Activated naive CD4-positive, alpha-beta T cell treated with anti-CD3 and anti-CD28 coated beads, Interleukin-2, amount 10 ng/mL, durations not matched to agents 7 days and 5 days (primary cell): ENCODE data around the gene SEC24C.

Experiments used
- CTCF ChIA-PET: fragments of 350-600 bp; sonication (Branson Sonifier 250); formaldehyde crosslinking; loops from one replicate; lab custom pipeline; 2021; ENCODE audit warnings: antibody characterized with exemption; lab: Charles Lee
- DNase-seq: peaks from one replicate; pipeline ENCODE4 v3.0.0-alpha.2; 2020
- H3K27ac Mint-ChIP-seq: one replicate; pipeline ENCODE4 v1.8.0; 2021; ENCODE audit warnings: mild to moderate bottlenecking, moderate library complexity, mixed read lengths
- H3K27me3 Mint-ChIP-seq: one replicate; pipeline ENCODE4 v1.8.0; 2021; ENCODE audit warnings: mild to moderate bottlenecking, mixed read lengths
- H3K36me3 Mint-ChIP-seq: one replicate; pipeline ENCODE4 v1.8.0; 2021; ENCODE audit warnings: mixed read lengths
- H3K4me1 Mint-ChIP-seq: one replicate; pipeline ENCODE4 v1.8.0; 2021; ENCODE audit warnings: mixed read lengths
- H3K4me3 Mint-ChIP-seq: one replicate; pipeline ENCODE4 v1.8.0; 2021; ENCODE audit warnings: mild to moderate bottlenecking, moderate library complexity, mixed read lengths
- H3K9me3 Mint-ChIP-seq: one replicate; pipeline ENCODE4 v1.8.0; 2021; ENCODE audit warnings: mixed read lengths

Gene SEC24C

GRCh38 chr10:73744664-73744975, 448 bp downstream of the SEC24C start:
- peaks cover 42% of the 10 kb centered on the region for H3K4me1 Mint-ChIP-seq
- H3K4me3 Mint-ChIP-seq, result peak overlapping the region; percentile 95
- peak overlapping the region; percentile 99 for H3K27ac Mint-ChIP-seq
- CTCF ChIA-PET, result no interaction called here
- H3K27me3 Mint-ChIP-seq, result no peaks in the 10 kb centered on the region
- H3K9me3 Mint-ChIP-seq, result no peaks in the 10 kb centered on the region
- H3K36me3 Mint-ChIP-seq, result peaks cover 20% of the 10 kb centered on the region
- peak; percentile 77 for DNase-seq

- CTCF ChIA-PET, result no interaction called here
- Mint-ChIP-seq H3K9me3 (no peaks in the 10 kb centered on the region), H3K36me3 (peaks cover 34% of the 10 kb centered on the region), H3K27me3 (no peaks in the 10 kb centered on the region), H3K4me3 (peak overlapping the region; percentile 58), H3K27ac (no peak overlapping the region), H3K4me1 (peaks cover 50% of the 10 kb centered on the region)
- DNase-seq, result no peak
Measured at GRCh38 chr10:73746721-73747120, 2.5 kb downstream of the SEC24C start.

GRCh38 chr10:73750819-73751218, 6.6 kb downstream of the SEC24C start:
- Mint-ChIP-seq H3K36me3 (peaks cover 52% of the 10 kb centered on the region), H3K27me3 (no peaks in the 10 kb centered on the region), H3K4me1 (peaks cover 41% of the 10 kb centered on the region), H3K4me3 (no peak overlapping the region), H3K9me3 (no peaks in the 10 kb centered on the region), H3K27ac (no peak overlapping the region)
- CTCF ChIA-PET, result no interaction called here
- no peak for DNase-seq

- Mint-ChIP-seq H3K27ac (no peak overlapping the region), H3K4me1 (peaks cover 58% of the 10 kb centered on the region), H3K9me3 (no peaks in the 10 kb centered on the region), H3K27me3 (no peaks in the 10 kb centered on the region), H3K36me3 (peaks cover 53% of the 10 kb centered on the region), H3K4me3 (no peak overlapping the region)
- CTCF ChIA-PET, result no interaction called here
- DNase-seq, result no peak
Measured at GRCh38 chr10:73756183-73756582, 12.0 kb downstream of the SEC24C start.

GRCh38 chr10:73758704-73759511, 14.7 kb downstream of the SEC24C start:
- Mint-ChIP-seq H3K27me3 (no peaks in the 10 kb centered on the region), H3K9me3 (no peaks in the 10 kb centered on the region), H3K4me3 (no peak overlapping the region), H3K4me1 (peaks cover 57% of the 10 kb centered on the region), H3K36me3 (peaks cover 57% of the 10 kb centered on the region), H3K27ac (peak overlapping the region; percentile 91)
- DNase-seq, result no peak
- CTCF ChIA-PET, result interaction anchor here (0.7 to 3.3 kb wide), 4 partner anchors 10 to 230 kb away, joined by 3 to 20 read pairs (median 3); partner anchors contain the start of gene ZSWIM8

GRCh38 chr10:73759512-73760115, 15.4 kb downstream of the SEC24C start:
- CTCF ChIA-PET, result interaction anchor here (0.9 to 3.3 kb wide), 3 partner anchors 10 to 119 kb away, joined by 3 to 20 read pairs (median 3); partner anchors contain the start of gene ZSWIM8
- Mint-ChIP-seq H3K9me3 (no peaks in the 10 kb centered on the region), H3K4me3 (no peak overlapping the region), H3K36me3 (peaks cover 56% of the 10 kb centered on the region), H3K27ac (peak overlapping the region; percentile 91), H3K4me1 (peaks cover 57% of the 10 kb centered on the region), H3K27me3 (no peaks in the 10 kb centered on the region)
- peak; percentile 58 for DNase-seq

- Mint-ChIP-seq H3K4me1 (peaks cover 61% of the 10 kb centered on the region), H3K36me3 (peaks cover 66% of the 10 kb centered on the region), H3K27ac (no peak overlapping the region), H3K4me3 (no peak overlapping the region), H3K27me3 (no peaks in the 10 kb centered on the region), H3K9me3 (no peaks in the 10 kb centered on the region)
- CTCF ChIA-PET, result no interaction called here
- DNase-seq, result no peak
Measured at GRCh38 chr10:73761781-73762180, 17.6 kb downstream of the SEC24C start.

GRCh38 chr10:73762915-73763314, 18.7 kb downstream of the SEC24C start:
- Mint-ChIP-seq H3K27me3 (no peaks in the 10 kb centered on the region), H3K27ac (peak overlapping the region; percentile 7), H3K9me3 (no peaks in the 10 kb centered on the region), H3K4me1 (peaks cover 61% of the 10 kb centered on the region), H3K4me3 (no peak overlapping the region), H3K36me3 (peaks cover 72% of the 10 kb centered on the region)
- DNase-seq, result no peak
- CTCF ChIA-PET, result interaction anchor here (0.5 to 1.4 kb wide), 2 partner anchors 12 to 32 kb away, joined by 3 to 4 read pairs; no protein-coding TSS in a partner anchor

- Mint-ChIP-seq H3K36me3 (peaks cover 72% of the 10 kb centered on the region), H3K4me1 (peaks cover 58% of the 10 kb centered on the region), H3K27ac (no peak overlapping the region), H3K27me3 (no peaks in the 10 kb centered on the region), H3K4me3 (no peak overlapping the region), H3K9me3 (no peaks in the 10 kb centered on the region)
- CTCF ChIA-PET, result interaction anchor here (0.5 to 1.4 kb wide), 2 partner anchors 11 to 33 kb away, joined by 3 to 4 read pairs; no protein-coding TSS in a partner anchor
- no peak for DNase-seq
Measured at GRCh38 chr10:73763343-73763742, 19.2 kb downstream of the SEC24C start.

- CTCF ChIA-PET, result no interaction called here
- Mint-ChIP-seq H3K27me3 (no peaks in the 10 kb centered on the region), H3K9me3 (no peaks in the 10 kb centered on the region), H3K4me1 (peaks cover 56% of the 10 kb centered on the region), H3K27ac (no peak overlapping the region), H3K36me3 (peaks cover 77% of the 10 kb centered on the region), H3K4me3 (no peak overlapping the region)
- DNase-seq, result no peak
Measured at GRCh38 chr10:73765066-73765465, 20.9 kb downstream of the SEC24C start.

GRCh38 chr10:73768881-73769280, 24.7 kb downstream of the SEC24C start:
- DNase-seq, result peak; percentile 84
- Mint-ChIP-seq H3K9me3 (no peaks in the 10 kb centered on the region), H3K4me1 (peaks cover 55% of the 10 kb centered on the region), H3K4me3 (no peak overlapping the region), H3K27me3 (peaks cover 7% of the 10 kb centered on the region), H3K36me3 (peaks cover 70% of the 10 kb centered on the region), H3K27ac (peak overlapping the region; percentile 67)
- CTCF ChIA-PET, result interaction anchor here (0.7 to 2.5 kb wide), 8 partner anchors 9 to 246 kb away, joined by 3 to 20 read pairs (median 5); partner anchors contain the start of genes CHCHD1 and SEC24C

GRCh38 chr10:73769396-73769795, 25.2 kb downstream of the SEC24C start:
- Mint-ChIP-seq H3K27me3 (peaks cover 7% of the 10 kb centered on the region), H3K27ac (peak overlapping the region; percentile 67), H3K36me3 (peaks cover 73% of the 10 kb centered on the region), H3K9me3 (no peaks in the 10 kb centered on the region), H3K4me1 (peaks cover 59% of the 10 kb centered on the region), H3K4me3 (no peak overlapping the region)
- no peak for DNase-seq
- CTCF ChIA-PET, result interaction anchor here (0.7 to 2.5 kb wide), 7 partner anchors 11 to 246 kb away, joined by 3 to 20 read pairs (median 5); partner anchors contain the start of gene SEC24C

GRCh38 chr10:73771722-73772280, 27.6 kb downstream of the SEC24C start:
- Mint-ChIP-seq H3K9me3 (no peaks in the 10 kb centered on the region), H3K4me1 (peaks cover 68% of the 10 kb centered on the region), H3K4me3 (peak overlapping the region; percentile 97), H3K36me3 (peaks cover 68% of the 10 kb centered on the region), H3K27me3 (peaks cover 7% of the 10 kb centered on the region), H3K27ac (peak overlapping the region; percentile 93)
- DNase-seq, result peak; percentile 86
- CTCF ChIA-PET, result interaction anchor here (0.9 to 2.0 kb wide), 6 partner anchors 10 to 106 kb away, joined by 3 to 7 read pairs (median 4); partner anchors contain the start of genes CHCHD1 and ZSWIM8
